Ovary (tissue), 9 donors: ENCODE results near the gene MCF2L. TPM values are rescaled to one million over a fixed set of nuclear protein-coding genes. Genes with fewer than 3 reads are reported as not detected.

Source experiments
- DNase-seq, 5 donors: peaks; one replicate each; pipeline ENCODE4 v3.0.0-alpha.2; 2019 to 2020
- H3K27ac ChIP-seq, 2 donors: fragments of 200-600 bp; one replicate each; pipeline versions ENCODE4 v1.5.1 to v1.8.0; 2019 to 2022
- H3K27me3 ChIP-seq: fragments of 200-600 bp; one replicate; pipeline ENCODE4 v1.8.0; 2022
- H3K36me3 ChIP-seq: fragments of 200-600 bp; sonication (generic); one replicate; pipeline ENCODE4 v1.5.1; 2019
- H3K4me1 ChIP-seq: one replicate; pipeline ENCODE4 v1.8.1; 2013; ENCODE audit warnings: mild to moderate bottlenecking, moderate library complexity; ENCODE audit not compliant: insufficient read depth
- H3K4me3 ChIP-seq: fragments of 200-600 bp; sonication (generic); one replicate; pipeline ENCODE4 v1.5.1; 2017
- H3K9me3 ChIP-seq, 2 donors: fragments of 200-600 bp in 1 of 2; sonication (generic) in 1 of 2; one replicate each; pipeline versions ENCODE4 v1.5.1 to v1.8.1; 2013 to 2019; ENCODE audit warnings: mild to moderate bottlenecking in 1 of 2, moderate library complexity in 1 of 2
- CTCF ChIP-seq, 3 donors: fragments of 450-650 bp in 2 of 3; fragments of 200-600 bp in 1 of 3; IDR thresholded peaks; one replicate each; pipeline versions ENCODE4 v1.5.1 to v1.8.0; 2016 to 2022; ENCODE audit warnings: antibody characterized with exemption in 3 of 3, mild to moderate bottlenecking in 1 of 3
- EP300 ChIP-seq: sonication (generic); formaldehyde crosslinking; IDR thresholded peaks from one replicate; pipeline ENCODE4 v1.6.1; 2017; ENCODE audit warnings: antibody characterized with exemption
- POLR2A ChIP-seq: fragments of 450-650 bp; IDR thresholded peaks from one replicate; pipeline ENCODE4 v1.6.1; 2017; ENCODE audit warnings: antibody characterized with exemption, mild to moderate bottlenecking, moderate library complexity
- WGBS, 3 donors: extraction: QIAGEN DNeasy Blood & Tissue Kit in 1 of 3; methylation state at CpG; one replicate each; pipeline versions ENCODE4 v1.1.5 to v1.1.7; 2013 to 2017; 5-methylcytosine and 5-hydroxymethylcytosine counted together
- intact Hi-C, 4 donors: fragments of 100-400 bp; cut with DNase I; formaldehyde crosslinking; loops; one replicate each; pipeline versions ENCODE4 v1.11.0 to v1.15.1; 2022 to 2023
- polyA plus RNA-seq, 2 donors: library from polyadenylated mRNA; stranded (reverse); fragments of 200-250 nt in 1 of 2; fragments of 350-450 nt in 1 of 2; fragmentation: Illumina TruSeq in 1 of 2; extraction: RNeasy Lipid Tissue Mini Kit (QIAGEN cat#74804) in 1 of 2; gene quantifications; one replicate each; pipeline ENCODE4 v1.2.3, GENCODE V29; 2013 to 2014
- total RNA-seq, 7 donors: library from RNA; depleted of rRNA in 2 of 7; stranded (reverse); fragments of >200 nt in 2 of 7; fragmentation: NEBNext Ultra II Directional in 3 of 7; extraction: Animal tissue kit (Norgen Biotek cat#: 25700) in 3 of 7; gene quantifications; one replicate each; pipeline versions ENCODE4 v1.1.0 to v1.2.4, GENCODE V29; 2016 to 2023
- donor health status: DM: no; HTN: no; CAD: no; lungs with moderate emphysema.
- donor health status: DM: no; HTN: no; CAD: no.
- donor health status: Bipolar disorder and iron deficiency.
- donor health status: DM: yes; HTN: yes; CAD: no.
- donor health status: DM: no; HTN: no; CAD: no.
- donor health status: DM: yes; HTN: yes; CAD: no.

Gene MCF2L
- total and polyA plus RNA-seq, 9 donors: 5.6 to 22.2 (median 8.7) TPM

- DNase-seq: no peak
- TF ChIP-seq EP300 (no peak), POLR2A (no peak), CTCF (IDR thresholded peaks at IDR 0.05) (no peak)
- H3K4me1 ChIP-seq: no peaks in the 10 kb centered on the region
- no peaks in the 10 kb centered on the region for H3K9me3 ChIP-seq
- 84 to 89% (median 89%) methylated on average over 19 of the region's 19 CpGs for WGBS, 3 donors
- H3K4me3 ChIP-seq: no peak overlapping the region
- no peak overlapping the region for H3K27ac ChIP-seq
- intact Hi-C loops: no loop called here
- no peaks in the 10 kb centered on the region for H3K27me3 ChIP-seq
- no peaks in the 10 kb centered on the region for H3K36me3 ChIP-seq
These were observed 97.7 kb downstream of the MCF2L start for GRCh38 chr13:113066746-113067145.

DNA sequence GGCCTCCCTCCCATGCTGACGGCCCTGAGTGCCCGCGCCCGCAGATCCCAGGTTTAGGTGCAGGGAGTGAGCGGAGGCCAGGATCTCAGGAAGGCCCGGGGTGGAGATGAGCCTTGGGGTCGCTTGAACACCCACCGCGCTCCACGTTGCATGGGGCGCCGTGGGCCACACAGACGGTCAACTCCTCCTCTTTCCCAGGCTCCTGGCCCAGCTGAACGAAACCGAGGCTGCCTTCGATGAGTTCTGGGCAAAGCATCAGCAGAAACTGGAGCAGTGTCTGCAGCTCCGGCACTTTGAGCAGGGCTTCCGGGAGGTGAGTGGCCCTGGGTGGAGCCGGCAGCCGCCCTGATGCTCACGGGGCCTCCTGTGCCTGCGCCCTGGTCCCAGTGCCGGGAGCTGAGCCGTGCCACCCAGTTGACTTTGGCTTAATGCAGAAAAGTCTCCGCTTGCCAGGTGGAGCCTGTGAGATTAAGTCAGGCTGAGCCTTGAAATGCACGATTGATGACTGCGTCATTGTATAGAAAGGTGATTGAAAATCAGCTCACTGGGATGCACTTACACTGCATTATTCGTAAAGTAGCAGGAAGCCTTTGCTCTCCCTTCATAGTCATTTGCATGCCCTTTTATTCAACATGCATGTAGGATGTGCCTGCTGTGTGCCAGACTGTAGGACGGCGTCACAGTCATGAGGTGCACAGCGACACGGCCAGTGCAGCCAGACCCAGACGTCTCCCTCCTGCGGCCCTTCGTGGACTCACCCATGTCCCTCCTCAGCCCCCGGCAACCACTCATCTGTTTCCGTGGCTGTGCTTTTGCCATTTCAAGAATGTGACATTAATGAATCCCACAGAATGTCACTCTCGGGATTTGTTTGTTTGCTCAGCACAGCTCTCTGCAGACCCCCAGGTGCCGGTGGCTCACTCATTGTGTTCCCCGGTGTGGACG lies 101.1 kb downstream of the MCF2L start:
- DNase-seq: no peak
- intact Hi-C loops: no loop called here

DNA sequence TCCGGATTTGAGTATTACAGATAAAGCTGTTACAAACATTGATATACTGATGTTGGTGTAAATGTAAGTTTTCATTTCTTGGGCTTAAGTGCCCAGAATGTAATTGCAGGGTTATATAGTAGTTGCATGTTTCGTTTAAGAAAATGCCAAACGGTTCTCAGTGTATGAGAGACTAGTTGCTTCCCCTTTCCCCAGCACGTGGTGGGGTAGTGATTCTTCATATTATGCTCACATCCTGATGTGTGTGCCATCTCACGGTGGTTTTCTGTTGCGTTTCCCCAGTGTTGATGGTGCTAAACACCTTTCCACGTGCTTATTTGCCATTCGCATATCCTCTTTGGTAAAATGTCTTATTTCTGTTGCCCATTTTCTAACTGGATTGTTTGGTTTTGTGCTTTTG lies 101.8 kb downstream of the MCF2L start:
- H3K4me3 ChIP-seq: no peak overlapping the region
- H3K4me1 ChIP-seq: no peaks in the 10 kb centered on the region
- DNase-seq: no peak
- no peaks in the 10 kb centered on the region for H3K36me3 ChIP-seq
- 78 to 82% (median 78%) methylated on average over 8 of the region's 8 CpGs for whole genome bisulfite sequencing, 3 donors
- H3K27ac ChIP-seq: no peak overlapping the region
- TF ChIP-seq EP300: no peak
- TF ChIP-seq POLR2A: no peak
- TF ChIP-seq CTCF (IDR thresholded peaks at IDR 0.05): no peak
- intact Hi-C loops: no loop called here
- no peaks in the 10 kb centered on the region for H3K27me3 ChIP-seq
- H3K9me3 ChIP-seq: no peaks in the 10 kb centered on the region

More for the DNA sequence above, 101.1 kb downstream of the MCF2L start:
- Histone ChIP-seq H3K36me3 (no peaks in the 10 kb centered on the region), H3K27ac (no peak overlapping the region), H3K4me3 (no peak overlapping the region), H3K9me3 (no peaks in the 10 kb centered on the region), H3K4me1 (no peaks in the 10 kb centered on the region), H3K27me3 (no peaks in the 10 kb centered on the region)
- WGBS, 3 donors: 85 to 89% (median 85%) methylated on average over 41 of the region's 41 CpGs
- TF ChIP-seq POLR2A: no peak

GRCh38 chr13:113072376-113072775 lies 103.4 kb downstream of the MCF2L start:
- H3K9me3 ChIP-seq: no peaks in the 10 kb centered on the region
- no peaks in the 10 kb centered on the region for H3K4me1 ChIP-seq
- H3K27me3 ChIP-seq: no peaks in the 10 kb centered on the region
- WGBS, 3 donors: 72 to 87% (median 74%) methylated on average over 3 of the region's 3 CpGs
- H3K36me3 ChIP-seq: no peaks in the 10 kb centered on the region
- intact Hi-C loops: no loop called here
- TF ChIP-seq CTCF (IDR thresholded peaks at IDR 0.05): no peak
- no peak for TF ChIP-seq POLR2A
- no peak for DNase-seq
- H3K27ac ChIP-seq: no peak overlapping the region
- no peak overlapping the region for H3K4me3 ChIP-seq

DNA sequence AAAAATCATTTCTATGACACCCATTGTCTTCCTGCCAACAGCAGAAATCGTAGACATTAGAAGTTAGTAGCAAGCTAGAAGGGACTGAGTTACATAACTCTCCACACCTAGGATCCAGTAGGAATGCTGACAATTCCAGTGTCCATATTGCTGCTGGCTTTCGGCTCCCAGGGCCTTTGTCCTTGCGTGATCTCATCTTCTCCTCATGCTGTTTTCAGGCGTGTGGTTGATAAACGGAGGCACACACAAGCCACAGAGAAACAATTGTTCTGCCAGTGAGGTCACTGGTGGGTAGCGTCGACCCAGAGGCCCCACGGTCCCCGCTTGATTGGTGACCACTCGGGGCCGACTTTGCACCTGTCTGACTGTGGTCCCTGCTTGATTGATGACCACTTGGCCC lies 104.9 kb downstream of the MCF2L start:
- no peaks in the 10 kb centered on the region for H3K36me3 ChIP-seq
- DNase-seq: no peak
- H3K4me1 ChIP-seq: no peaks in the 10 kb centered on the region
- 82 to 88% (median 84%) methylated on average over 11 of the region's 11 CpGs for WGBS, 3 donors
- no peak for TF ChIP-seq CTCF (IDR thresholded peaks at IDR 0.05)
- no peak for TF ChIP-seq POLR2A
- no peak for TF ChIP-seq EP300
- no peak overlapping the region for H3K27ac ChIP-seq
- H3K27me3 ChIP-seq: no peaks in the 10 kb centered on the region
- intact Hi-C loops: no loop called here
- no peaks in the 10 kb centered on the region for H3K9me3 ChIP-seq
- no peak overlapping the region for H3K4me3 ChIP-seq
